RWPE2 (cell line): ENCODE results near the gene ASB7.

Experiments
- ATAC-seq: fragments of 200-7000 bp; cut with Tn5 transposase; 3 replicates; pipeline ENCODE4 v1.9.1; 2021; ENCODE audit warnings: low read depth
- DNase-seq: peaks from one replicate; pipeline ENCODE4 v3.0.0-alpha.2; 2020; ENCODE audit warnings: low spot score
- H3K27ac ChIP-seq: fragments of 450-650 bp; 2 replicates; pipeline ENCODE4 v1.5.1; 2017; ENCODE audit warnings: mild to moderate bottlenecking; ENCODE audit not compliant: poor library complexity, severe bottlenecking
- H3K27me3 ChIP-seq: fragments of 250-450 bp; sonication (Bioruptor Pico); 2 replicates; pipeline ENCODE4 v1.5.1; 2021; ENCODE audit warnings: mild to moderate bottlenecking, moderate library complexity; ENCODE audit not compliant: insufficient read depth, poor library complexity, severe bottlenecking
- H3K36me3 ChIP-seq: fragments of 250-450 bp; sonication (Bioruptor Pico); 2 replicates; pipeline ENCODE4 v1.5.1; 2020; ENCODE audit warnings: low read depth, mild to moderate bottlenecking, moderate library complexity
- H3K4me1 ChIP-seq: fragments of 250-450 bp; sonication (Bioruptor Pico); 2 replicates; pipeline ENCODE4 v1.5.1; 2021; ENCODE audit warnings: mild to moderate bottlenecking, moderate library complexity; ENCODE audit not compliant: insufficient read depth, poor library complexity, severe bottlenecking
- H3K4me3 ChIP-seq: fragments of 250-450 bp; sonication (Bioruptor Pico); 2 replicates; pipeline ENCODE4 v1.5.1; 2021; ENCODE audit warnings: mild to moderate bottlenecking, moderate library complexity; ENCODE audit not compliant: severe bottlenecking
- H3K9me3 ChIP-seq: fragments of 250-450 bp; sonication (Bioruptor Pico); 2 replicates; pipeline ENCODE4 v1.5.1; 2021; ENCODE audit warnings: mild to moderate bottlenecking, moderate library complexity; ENCODE audit not compliant: severe bottlenecking
- TF ChIP-seq, protein P1 (sequence below): fragments of 450-650 bp; IDR thresholded peaks from one replicate; pipeline ENCODE4 v1.5.1; 2017; ENCODE audit warnings: mild to moderate bottlenecking, moderate library complexity; ENCODE audit not compliant: poor library complexity, severe bottlenecking

The ASB7 gene

DNA sequence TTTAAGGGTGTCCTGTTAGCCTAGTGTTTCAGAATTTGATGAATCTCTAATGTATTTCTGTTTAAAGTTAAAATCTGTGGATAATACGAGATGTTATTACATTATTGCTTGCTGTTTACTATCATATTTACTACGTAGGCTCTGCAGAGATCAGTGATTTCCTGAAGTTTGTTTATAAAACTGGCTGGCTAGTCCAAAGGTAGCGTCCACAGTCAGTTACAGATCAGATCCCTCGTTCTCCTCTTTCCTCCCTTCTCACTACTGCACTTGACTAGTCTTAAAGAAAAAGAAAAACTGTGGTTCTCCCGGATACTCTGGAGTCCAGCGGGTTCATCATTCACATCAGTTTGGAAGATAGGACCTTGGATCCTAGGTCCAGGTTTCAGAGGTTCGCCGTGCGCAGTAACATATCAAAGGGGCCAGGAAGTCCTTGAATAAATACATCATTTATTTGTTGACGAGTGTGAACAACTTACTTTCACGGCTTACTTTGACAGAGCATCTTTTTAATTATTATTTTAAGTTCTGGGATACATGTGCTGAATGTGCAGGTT is 35.9 kb downstream of the ASB7 start:
- no peaks in the 10 kb centered on the region for H3K9me3 ChIP-seq
- DNase-seq (no peak), ATAC-seq (no peak)
- no peaks in the 10 kb centered on the region for H3K27me3 ChIP-seq
- H3K4me3 ChIP-seq = no peak overlapping the region
- H3K4me1 ChIP-seq = peaks cover 8% of the 10 kb centered on the region
- H3K36me3 ChIP-seq = peaks cover 3% of the 10 kb centered on the region; the same call in 1 of the 2 replicates
- H3K27ac ChIP-seq = no peak overlapping the region
- TF ChIP-seq, protein P1, sequence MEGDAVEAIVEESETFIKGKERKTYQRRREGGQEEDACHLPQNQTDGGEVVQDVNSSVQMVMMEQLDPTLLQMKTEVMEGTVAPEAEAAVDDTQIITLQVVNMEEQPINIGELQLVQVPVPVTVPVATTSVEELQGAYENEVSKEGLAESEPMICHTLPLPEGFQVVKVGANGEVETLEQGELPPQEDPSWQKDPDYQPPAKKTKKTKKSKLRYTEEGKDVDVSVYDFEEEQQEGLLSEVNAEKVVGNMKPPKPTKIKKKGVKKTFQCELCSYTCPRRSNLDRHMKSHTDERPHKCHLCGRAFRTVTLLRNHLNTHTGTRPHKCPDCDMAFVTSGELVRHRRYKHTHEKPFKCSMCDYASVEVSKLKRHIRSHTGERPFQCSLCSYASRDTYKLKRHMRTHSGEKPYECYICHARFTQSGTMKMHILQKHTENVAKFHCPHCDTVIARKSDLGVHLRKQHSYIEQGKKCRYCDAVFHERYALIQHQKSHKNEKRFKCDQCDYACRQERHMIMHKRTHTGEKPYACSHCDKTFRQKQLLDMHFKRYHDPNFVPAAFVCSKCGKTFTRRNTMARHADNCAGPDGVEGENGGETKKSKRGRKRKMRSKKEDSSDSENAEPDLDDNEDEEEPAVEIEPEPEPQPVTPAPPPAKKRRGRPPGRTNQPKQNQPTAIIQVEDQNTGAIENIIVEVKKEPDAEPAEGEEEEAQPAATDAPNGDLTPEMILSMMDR = no peak

DNA sequence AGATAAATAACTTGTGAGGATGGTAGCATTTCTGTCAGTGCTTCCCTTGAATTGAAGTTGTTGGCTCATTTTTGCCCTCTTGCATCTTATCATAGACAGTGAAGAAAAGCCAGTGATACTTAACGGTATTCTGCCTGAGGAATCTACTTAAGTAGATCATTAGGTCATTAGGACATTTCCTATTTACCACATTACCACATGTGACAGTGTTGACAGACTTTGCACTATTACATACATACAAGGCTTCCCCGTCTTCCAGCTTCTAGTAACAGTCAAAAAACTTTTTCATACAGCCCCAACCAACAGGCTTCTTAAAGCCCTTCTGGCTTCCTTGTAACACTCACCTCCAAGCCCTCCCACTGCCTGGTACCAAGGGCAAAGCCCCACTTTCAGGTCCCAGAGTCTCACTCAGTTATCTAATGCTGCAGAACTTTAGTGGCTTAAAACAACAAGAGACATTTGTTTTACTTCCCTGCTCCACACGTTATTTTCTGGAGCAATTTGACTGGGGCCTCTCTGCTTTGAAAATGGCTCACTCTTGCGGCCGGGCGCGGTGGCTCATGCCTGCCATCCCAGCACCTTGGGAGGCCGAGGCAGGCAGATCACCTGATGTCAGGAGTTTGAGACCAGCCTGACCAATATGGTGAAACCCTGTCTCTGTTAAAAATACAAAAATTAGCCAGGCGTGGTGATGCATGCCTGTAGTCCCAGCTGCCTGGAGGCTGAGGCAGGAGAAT is 40.0 kb downstream of the ASB7 start:
- Histone ChIP-seq H3K4me3 (no peak overlapping the region), H3K27ac (no peak overlapping the region), H3K36me3 (no peaks in the 10 kb centered on the region), H3K9me3 (no peaks in the 10 kb centered on the region), H3K4me1 (no peaks in the 10 kb centered on the region), H3K27me3 (no peaks in the 10 kb centered on the region)
- ATAC-seq (no peak), DNase-seq (no peak)
- TF ChIP-seq, protein P1 = no peak

DNA sequence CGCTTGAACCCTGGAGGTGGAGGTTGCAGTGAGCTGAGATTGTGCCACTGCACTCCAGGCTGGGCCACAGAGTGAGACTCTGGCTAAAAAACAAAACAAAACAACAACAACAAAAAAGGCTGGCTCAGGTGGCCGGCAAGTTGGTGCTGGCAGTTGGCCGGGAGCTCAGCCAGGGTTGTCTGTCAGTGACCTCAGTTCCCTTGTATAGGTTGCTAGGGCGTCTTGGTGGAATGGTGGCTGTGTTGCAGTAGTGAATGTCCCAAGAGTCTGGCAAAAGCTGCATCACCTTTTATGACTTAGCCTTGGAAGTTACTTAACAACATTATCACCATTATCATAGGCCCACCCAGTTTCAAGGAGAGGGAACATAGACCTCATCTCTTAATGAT is 40.6 kb downstream of the ASB7 start:
- 0 out of 2 replicates have a peak, but pooled peaks cover under 1% of the 10 kb centered on the region for H3K36me3 ChIP-seq
- no peaks in the 10 kb centered on the region for H3K9me3 ChIP-seq
- DNase-seq (no peak), ATAC-seq (no peak)
- H3K27ac ChIP-seq = no peak overlapping the region
- no peak overlapping the region for H3K4me3 ChIP-seq
- H3K4me1 ChIP-seq = no peaks in the 10 kb centered on the region
- TF ChIP-seq, protein P1 = no peak
- H3K27me3 ChIP-seq = no peaks in the 10 kb centered on the region

DNA sequence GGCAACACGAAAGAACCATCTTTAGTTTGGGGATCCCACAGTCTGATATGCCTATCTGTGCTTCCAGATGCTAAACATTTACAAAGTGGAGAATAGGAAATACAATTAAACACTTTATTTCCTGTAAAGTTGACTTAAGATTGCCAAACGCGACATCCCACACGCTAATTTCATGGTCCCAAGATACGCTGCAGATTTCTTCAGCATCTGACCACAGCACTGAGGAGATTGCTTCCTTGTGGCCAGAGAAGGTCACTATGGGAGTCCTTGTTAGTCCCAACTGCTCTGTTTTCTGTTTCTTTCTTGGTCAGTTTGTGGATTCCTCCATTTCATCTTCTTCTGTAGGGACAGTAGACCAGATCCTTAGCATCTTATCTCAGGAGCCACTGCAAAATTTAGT is 43.3 kb downstream of the ASB7 start:
- H3K27ac ChIP-seq = no peak overlapping the region
- H3K27me3 ChIP-seq = no peaks in the 10 kb centered on the region
- ATAC-seq (no peak), DNase-seq (no peak)
- no peaks in the 10 kb centered on the region for H3K9me3 ChIP-seq
- H3K36me3 ChIP-seq = peaks cover 15% of the 10 kb centered on the region; the same call in 1 of the 2 replicates
- no peak overlapping the region for H3K4me3 ChIP-seq
- TF ChIP-seq, protein P1 = no peak
- H3K4me1 ChIP-seq = no peaks in the 10 kb centered on the region

DNA sequence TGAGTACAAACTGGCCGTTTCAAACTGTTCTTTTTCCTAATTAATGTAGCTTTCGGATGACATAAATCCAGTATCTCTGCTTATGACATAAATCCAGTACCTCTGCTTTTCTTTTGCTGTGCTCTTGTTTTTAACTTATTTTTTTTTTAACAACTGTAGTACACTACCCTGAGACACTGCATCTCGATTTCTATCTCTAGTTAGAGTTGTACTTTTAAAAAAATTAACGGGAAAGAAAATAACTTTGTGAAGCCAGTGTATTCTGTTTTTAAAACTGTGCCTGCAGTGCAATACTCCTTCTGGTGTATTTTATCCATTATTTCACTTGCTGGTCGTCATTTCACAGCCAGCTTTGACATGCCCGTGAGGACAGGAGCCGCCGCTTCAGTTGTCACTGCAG is 46.6 kb downstream of the ASB7 start:
- no peak overlapping the region for H3K4me3 ChIP-seq
- TF ChIP-seq, protein P1 = no peak
- no peaks in the 10 kb centered on the region for H3K4me1 ChIP-seq
- no peaks in the 10 kb centered on the region for H3K27me3 ChIP-seq
- ATAC-seq = no peak
- no peaks in the 10 kb centered on the region for H3K9me3 ChIP-seq
- DNase-seq = no peak
- H3K27ac ChIP-seq = no peak overlapping the region
- H3K36me3 ChIP-seq = peaks cover 22% of the 10 kb centered on the region
